ENCODE results near the gene PIK3R5.

Gene PIK3R5

GRCh38 chr17:8925141-8925540 lies 40.4 kb downstream of the PIK3R5 start:
- DNase-seq (ENCODE audit: low read depth in 1 of 2, low spot score in 1 of 2): no peak

- no peak for DNase-seq (ENCODE audit: low read depth in 1 of 2, low spot score in 1 of 2)
Measured at GRCh38 chr17:8924595-8924994, 40.9 kb downstream of the PIK3R5 start.

GRCh38 chr17:8923762-8924161 lies 41.7 kb downstream of the PIK3R5 start:
- DNase-seq (ENCODE audit: low read depth in 1 of 2, low spot score in 1 of 2): no peak

GRCh38 chr17:8922928-8923327 lies 42.6 kb downstream of the PIK3R5 start:
- no peak for DNase-seq (ENCODE audit: low read depth in 1 of 2, low spot score in 1 of 2)

GRCh38 chr17:8922451-8922850 lies 43.1 kb downstream of the PIK3R5 start:
- no peak for DNase-seq (ENCODE audit: low read depth in 1 of 2, low spot score in 1 of 2)

- DNase-seq (ENCODE audit: low read depth in 1 of 2, low spot score in 1 of 2): no peak
Measured at GRCh38 chr17:8921147-8921546, 44.4 kb downstream of the PIK3R5 start.

GRCh38 chr17:8918807-8919465 lies 46.6 kb downstream of the PIK3R5 start:
- no peak for DNase-seq (ENCODE audit: low read depth in 1 of 2, low spot score in 1 of 2)

GRCh38 chr17:8916466-8916865 lies 49.0 kb downstream of the PIK3R5 start:
- DNase-seq (ENCODE audit: low read depth in 1 of 2, low spot score in 1 of 2): no peak

GRCh38 chr17:8914554-8914953 lies 51.0 kb downstream of the PIK3R5 start:
- no peak for DNase-seq (ENCODE audit: low read depth in 1 of 2, low spot score in 1 of 2)

- DNase-seq (ENCODE audit: low read depth in 1 of 2, low spot score in 1 of 2): no peak
Measured at GRCh38 chr17:8913879-8914278, 51.6 kb downstream of the PIK3R5 start.

- no peak for DNase-seq (ENCODE audit: low read depth in 1 of 2, low spot score in 1 of 2)
Measured at GRCh38 chr17:8913091-8913490, 52.4 kb downstream of the PIK3R5 start.

GRCh38 chr17:8912084-8912981 lies 53.2 kb downstream of the PIK3R5 start:
- no peak for DNase-seq (ENCODE audit: low read depth in 1 of 2, low spot score in 1 of 2)

- no peak for DNase-seq (ENCODE audit: low read depth in 1 of 2, low spot score in 1 of 2)
Measured at GRCh38 chr17:8910969-8911604, 54.4 kb downstream of the PIK3R5 start.

- DNase-seq (ENCODE audit: low read depth in 1 of 2, low spot score in 1 of 2): no peak
Measured at GRCh38 chr17:8909586-8910270, 55.8 kb downstream of the PIK3R5 start.

GRCh38 chr17:8905331-8905730 lies 60.2 kb downstream of the PIK3R5 start:
- no peak for DNase-seq (ENCODE audit: low read depth in 1 of 2, low spot score in 1 of 2)

- DNase-seq (ENCODE audit: low read depth in 1 of 2, low spot score in 1 of 2): no peak
Measured at GRCh38 chr17:8904686-8905085, 60.8 kb downstream of the PIK3R5 start.

GRCh38 chr17:8904201-8904600 lies 61.3 kb downstream of the PIK3R5 start:
- no peak for DNase-seq (ENCODE audit: low read depth in 1 of 2, low spot score in 1 of 2)

GRCh38 chr17:8900626-8901585 lies 64.6 kb downstream of the PIK3R5 start:
- DNase-seq (ENCODE audit: low read depth in 1 of 2, low spot score in 1 of 2): no peak

GRCh38 chr17:8900207-8900606 lies 65.3 kb downstream of the PIK3R5 start:
- DNase-seq (ENCODE audit: low read depth in 1 of 2, low spot score in 1 of 2): no peak

GRCh38 chr17:8898636-8899035 lies 66.9 kb downstream of the PIK3R5 start:
- no peak for DNase-seq (ENCODE audit: low read depth in 1 of 2, low spot score in 1 of 2)

Measured in activated T-helper 1 cell treated with anti-CD3 and anti-CD28 coated beads, Interleukin-2, amount 50 U/mL, for 16 hours (primary cell).